OCI-LY1 (cell line): ENCODE results near the gene NFIB.

Experiments used
- H2AFZ ChIP-seq: fragments of 200-600 bp; sonication (generic), shearing (Covaris generic); 2 replicates; pipeline ENCODE4 v1.6.0; 2014; ENCODE audit warnings: antibody characterized with exemption, mild to moderate bottlenecking, low read length
- H3F3A ChIP-seq: fragments of 200-600 bp; sonication (generic), shearing (Covaris generic); 2 replicates; pipeline ENCODE4 v1.6.0; 2014; ENCODE audit warnings: mild to moderate bottlenecking, antibody characterized with exemption, low read length, moderate library complexity; ENCODE audit not compliant: insufficient read depth
- H3K27ac ChIP-seq: fragments of 200-600 bp; sonication (generic); 2 replicates; pipeline ENCODE4 v1.5.1; 2014; ENCODE audit warnings: low read length, mixed run types, mild to moderate bottlenecking, low read depth; ENCODE audit not compliant: poor library complexity, severe bottlenecking
- H3K27me3 ChIP-seq: fragments of 200-600 bp; sonication (generic); 2 replicates; pipeline ENCODE4 v1.6.0; 2014; ENCODE audit warnings: antibody characterized with exemption, mild to moderate bottlenecking, low read length, moderate library complexity; ENCODE audit not compliant: insufficient read depth
- H3K36me3 ChIP-seq: fragments of 200-600 bp; sonication (generic); 2 replicates; pipeline ENCODE4 v1.6.1; 2014; ENCODE audit warnings: mild to moderate bottlenecking, antibody characterized with exemption, low read length, moderate library complexity, mixed read lengths; ENCODE audit not compliant: insufficient read depth
- H3K4me1 ChIP-seq: fragments of 200-600 bp; sonication (generic); 2 replicates; pipeline ENCODE4 v1.5.1; 2014; ENCODE audit warnings: mild to moderate bottlenecking, low read length, moderate library complexity; ENCODE audit not compliant: insufficient read depth, severe bottlenecking
- H3K4me2 ChIP-seq: fragments of 200-600 bp; sonication (generic), shearing (Covaris generic); 2 replicates; pipeline ENCODE4 v1.6.1; 2014; ENCODE audit warnings: low read length
- H3K4me3 ChIP-seq: fragments of 200-600 bp; sonication (generic); 2 replicates; pipeline ENCODE4 v1.5.1; 2014; ENCODE audit warnings: low read length, low read depth, mild to moderate bottlenecking, mixed read lengths; ENCODE audit not compliant: poor library complexity, severe bottlenecking
- H3K79me2 ChIP-seq: fragments of 200-600 bp; shearing (Covaris generic); 2 replicates; pipeline ENCODE4 v1.6.1; 2016; ENCODE audit warnings: mixed run types, low read length, mixed read lengths; ENCODE audit not compliant: insufficient read depth
- H3K9ac ChIP-seq: fragments of 200-600 bp; sonication (generic), shearing (Covaris generic); 2 replicates; pipeline ENCODE4 v1.6.1; 2014; ENCODE audit warnings: mild to moderate bottlenecking, low read length, mixed read lengths
- H3K9me2 ChIP-seq: fragments of 200-600 bp; sonication (generic), shearing (Covaris generic); 2 replicates; pipeline ENCODE4 v1.6.1; 2014; ENCODE audit warnings: low read depth, mild to moderate bottlenecking, low read length, mixed read lengths
- H3K9me3 ChIP-seq: fragments of 200-600 bp; shearing (Covaris generic); 2 replicates; pipeline ENCODE4 v1.6.1; 2014; ENCODE audit warnings: low read length, mixed read lengths
- H4K20me1 ChIP-seq: fragments of 200-600 bp; sonication (generic), shearing (Covaris generic); 2 replicates; pipeline ENCODE4 v1.6.0; 2016; ENCODE audit warnings: mild to moderate bottlenecking, low read length; ENCODE audit not compliant: insufficient read depth
- CTCF ChIP-seq: fragments of 200-600 bp; sonication (generic), shearing (Covaris generic); IDR thresholded peaks from 2 replicates; pipeline ENCODE4 v1.5.1; 2017; ENCODE audit warnings: mild to moderate bottlenecking, antibody characterized with exemption, low read length, moderate library complexity, mixed read lengths
- EZH2 ChIP-seq: fragments of 200-600 bp; sonication (generic), shearing (Covaris generic); IDR thresholded peaks from 2 replicates; pipeline ENCODE4 v1.8.0; 2017; ENCODE audit warnings: borderline replicate concordance, mixed run types, mild to moderate bottlenecking, antibody characterized with exemption, low read length, moderate library complexity, mixed read lengths

NFIB gene

DNA sequence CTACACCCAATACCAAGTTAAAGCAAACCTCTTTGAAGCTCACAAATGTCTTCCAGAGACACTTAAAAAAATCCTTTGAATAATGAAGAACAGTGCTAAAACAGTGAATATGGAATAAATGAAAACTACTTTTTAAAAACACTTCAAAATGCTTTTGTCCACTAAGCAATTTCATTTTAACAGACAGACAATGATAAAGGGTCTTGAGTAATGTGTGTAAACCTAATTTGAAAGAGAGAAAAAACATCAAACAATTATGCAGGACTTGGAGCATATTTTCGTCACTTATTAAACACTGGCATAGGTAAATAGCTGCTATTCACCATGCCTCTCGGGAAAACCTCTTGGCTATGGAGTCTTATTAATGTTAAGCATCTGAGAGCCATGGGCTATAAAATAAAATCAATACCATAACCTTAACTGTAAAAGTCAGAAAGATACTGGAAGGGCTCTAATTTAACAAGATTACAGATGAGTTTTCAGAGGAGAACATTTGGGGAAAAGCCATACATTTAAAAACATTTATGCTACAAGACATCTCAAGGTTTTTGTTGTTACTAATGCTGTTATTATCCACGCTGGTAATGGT lies 177.8 kb downstream of the NFIB start:
- no peaks in the 10 kb centered on the region for H3K4me1 ChIP-seq
- no peak overlapping the region for H3K4me2 ChIP-seq
- H3K4me3 ChIP-seq = no peak overlapping the region
- H3K9me2 ChIP-seq = no peaks in the 10 kb centered on the region
- H4K20me1 ChIP-seq = no peaks in the 10 kb centered on the region
- TF ChIP-seq EZH2 = no peak
- H3K79me2 ChIP-seq = no peaks in the 10 kb centered on the region
- H3K9ac ChIP-seq = no peak overlapping the region
- no peaks in the 10 kb centered on the region for H3K9me3 ChIP-seq
- H3K36me3 ChIP-seq = no peaks in the 10 kb centered on the region
- H2AFZ ChIP-seq = no peak overlapping the region
- H3F3A ChIP-seq = no peaks in the 10 kb centered on the region; the same call in 1 of the 2 replicates
- no peaks in the 10 kb centered on the region for H3K27me3 ChIP-seq
- H3K27ac ChIP-seq = no peak overlapping the region

DNA sequence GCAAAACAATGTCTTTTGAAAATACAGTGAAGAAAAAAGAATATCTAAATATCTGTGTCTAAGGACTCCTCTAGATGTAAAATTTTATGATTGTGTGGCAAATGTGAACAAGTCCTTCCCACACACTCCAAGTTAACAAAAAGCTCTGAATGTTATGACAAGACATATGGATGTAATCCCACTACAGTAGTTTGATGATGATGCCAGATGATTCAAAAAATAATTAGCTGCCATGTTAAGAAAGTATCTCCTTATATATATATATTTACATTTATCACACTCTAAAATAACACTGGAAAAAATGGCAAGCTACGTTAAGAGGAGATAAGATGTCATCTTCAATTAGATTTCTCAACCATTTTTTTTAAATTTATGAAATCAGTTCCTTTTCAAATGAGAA lies 178.5 kb downstream of the NFIB start:
- H3K9me3 ChIP-seq = no peaks in the 10 kb centered on the region
- H3K9ac ChIP-seq = no peak overlapping the region
- no peaks in the 10 kb centered on the region for H3K9me2 ChIP-seq
- H3K27ac ChIP-seq = no peak overlapping the region
- H2AFZ ChIP-seq = no peak overlapping the region
- no peak overlapping the region for H3K4me3 ChIP-seq
- no peaks in the 10 kb centered on the region for H4K20me1 ChIP-seq
- TF ChIP-seq CTCF = no peak
- no peak for TF ChIP-seq EZH2
- no peaks in the 10 kb centered on the region for H3K4me1 ChIP-seq
- no peaks in the 10 kb centered on the region for H3K27me3 ChIP-seq
- H3F3A ChIP-seq = no peaks in the 10 kb centered on the region; the same call in 1 of the 2 replicates
- no peak overlapping the region for H3K4me2 ChIP-seq
- H3K36me3 ChIP-seq = no peaks in the 10 kb centered on the region
- H3K79me2 ChIP-seq = no peaks in the 10 kb centered on the region

- no peak overlapping the region for H2AFZ ChIP-seq
- H3F3A ChIP-seq = no peaks in the 10 kb centered on the region; the same call in 1 of the 2 replicates
- no peaks in the 10 kb centered on the region for H3K79me2 ChIP-seq
- no peaks in the 10 kb centered on the region for H3K9me3 ChIP-seq
- H3K36me3 ChIP-seq = no peaks in the 10 kb centered on the region
- H4K20me1 ChIP-seq = no peaks in the 10 kb centered on the region
- no peaks in the 10 kb centered on the region for H3K9me2 ChIP-seq
- H3K27me3 ChIP-seq = no peaks in the 10 kb centered on the region
- no peak overlapping the region for H3K27ac ChIP-seq
- no peak for TF ChIP-seq EZH2
- no peak for TF ChIP-seq CTCF
- no peak overlapping the region for H3K4me3 ChIP-seq
- H3K4me2 ChIP-seq = no peak overlapping the region
- H3K4me1 ChIP-seq = no peaks in the 10 kb centered on the region
- H3K9ac ChIP-seq = no peak overlapping the region
Measured at GRCh38 chr9:14133394-14133793, 180.5 kb downstream of the NFIB start.

DNA sequence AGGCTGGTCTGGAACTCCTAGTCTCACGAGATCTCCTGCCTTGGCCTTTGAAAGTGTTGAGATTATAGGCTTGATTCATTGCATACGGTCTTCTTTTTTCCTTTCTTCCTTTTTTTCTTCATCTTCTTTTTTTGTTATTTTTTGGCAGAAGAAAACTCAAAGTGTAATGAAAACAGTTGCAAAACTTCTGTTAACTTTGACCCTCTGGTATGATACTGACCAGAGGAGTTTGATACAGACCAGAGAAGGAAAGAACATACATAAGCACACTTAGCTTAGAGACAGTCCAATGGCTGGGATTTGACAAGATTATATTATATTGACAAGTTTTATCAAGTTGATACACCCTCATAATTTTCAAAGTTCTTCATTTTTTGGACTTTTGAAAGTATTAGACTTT lies 181.2 kb downstream of the NFIB start:
- Histone ChIP-seq H4K20me1 (no peaks in the 10 kb centered on the region), H3K9me3 (no peaks in the 10 kb centered on the region), H3K9me2 (no peaks in the 10 kb centered on the region), H2AFZ (no peak overlapping the region), H3K27ac (no peak overlapping the region), H3K79me2 (no peaks in the 10 kb centered on the region), H3K4me3 (no peak overlapping the region), H3K9ac (no peak overlapping the region), H3K36me3 (no peaks in the 10 kb centered on the region), H3F3A (no peaks in the 10 kb centered on the region; the same call in 1 of the 2 replicates), H3K27me3 (no peaks in the 10 kb centered on the region), H3K4me2 (no peak overlapping the region), H3K4me1 (no peaks in the 10 kb centered on the region)
- TF ChIP-seq CTCF = no peak
- no peak for TF ChIP-seq EZH2
